Stimulated activated CD8-positive, alpha-beta memory T cell treated with anti-CD3 and anti-CD28 coated beads, Interleukin-7, amount 100 ng/mL, for 48 hours (primary cell): Measurements from ENCODE around the gene MLN.

Experiments used
- DNase-seq, 2 donors: peaks; one replicate each; pipeline ENCODE4 v3.0.0-alpha.2; 2020; ENCODE audit warnings: low read depth in 1 of 2; ENCODE audit errors: extremely low read depth in 1 of 2

The MLN gene

GRCh38 chr6:33757113-33757512 is 46.7 kb downstream of the MLN start:
- no peak for DNase-seq

GRCh38 chr6:33756211-33756954 is 47.4 kb downstream of the MLN start:
- DNase-seq = no peak

DNA sequence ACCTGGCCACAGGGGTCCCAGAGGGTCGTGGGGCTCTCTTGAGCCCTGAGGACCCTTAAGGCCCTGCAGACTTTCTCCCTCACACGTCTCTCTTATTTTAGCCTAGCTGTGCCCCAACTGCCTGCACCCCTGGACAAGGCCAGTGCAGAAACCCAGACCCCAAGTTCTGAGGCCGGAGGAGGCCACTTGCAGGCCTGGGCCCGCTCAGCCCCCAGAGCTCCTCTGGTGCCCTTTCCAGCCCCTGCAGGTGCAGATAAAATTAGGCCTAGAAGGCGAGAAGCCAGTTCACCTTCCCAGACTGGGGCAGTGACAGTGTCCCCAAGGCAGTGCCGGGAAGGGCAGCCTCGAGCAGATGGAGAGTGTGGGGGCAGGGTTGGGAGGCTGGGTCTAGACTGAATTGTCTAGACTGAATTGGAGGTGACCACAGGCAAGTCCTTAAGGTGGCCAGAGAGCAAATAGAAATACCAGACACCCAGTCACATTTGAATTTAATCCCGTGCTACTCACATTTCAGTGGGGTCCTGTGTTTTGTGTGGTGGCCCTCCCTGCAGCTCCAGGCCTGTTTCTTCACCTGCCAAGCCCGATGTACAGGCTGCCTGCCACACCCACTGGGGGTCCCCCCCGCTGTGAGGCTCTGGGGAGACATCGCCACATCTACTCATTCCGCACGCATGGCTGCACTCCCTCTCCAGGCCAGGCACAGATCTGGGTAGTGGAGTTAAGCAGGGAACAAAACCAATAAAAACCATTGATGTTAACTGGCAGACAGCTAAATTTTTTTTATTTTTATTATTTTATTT is 48.5 kb downstream of the MLN start:
- no peak for DNase-seq

DNA sequence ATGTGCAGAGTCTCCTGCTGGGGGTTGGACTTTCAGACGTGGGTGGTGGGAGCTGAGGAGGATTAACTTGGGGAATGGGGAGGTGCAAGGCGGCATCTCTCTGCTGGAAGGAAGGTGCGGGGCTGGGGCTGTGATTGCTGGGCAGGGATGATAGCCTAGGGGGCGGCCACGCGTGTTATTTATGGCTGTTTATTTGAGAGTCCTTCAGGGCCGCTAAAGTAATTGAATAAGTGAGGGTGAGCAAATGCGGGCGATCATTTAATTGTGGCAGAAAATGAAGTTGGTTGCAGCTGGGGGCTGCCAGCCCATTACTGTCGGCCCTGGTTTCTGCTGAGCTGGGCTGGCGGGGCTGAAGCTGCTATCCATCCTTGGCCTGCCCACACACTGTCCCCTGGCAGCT is 49.6 kb downstream of the MLN start:
- no peak for DNase-seq

DNA sequence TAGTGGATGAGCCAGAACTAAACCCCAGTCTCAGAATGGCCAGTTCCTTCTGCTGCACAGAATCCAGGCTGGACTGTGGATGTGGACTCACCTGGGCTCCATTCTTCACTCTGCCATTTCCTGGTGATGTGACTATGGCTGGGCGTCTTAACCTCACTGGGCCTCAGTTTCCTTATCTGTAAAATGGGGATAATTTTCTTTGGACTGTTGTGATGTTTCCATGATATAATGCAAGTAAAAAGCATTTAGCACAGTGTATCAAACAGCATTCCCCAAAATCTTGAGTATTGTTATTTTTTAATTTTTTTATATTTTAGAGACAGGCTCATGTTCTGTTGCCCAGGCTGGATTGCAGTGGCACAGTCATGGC is 51.2 kb downstream of the MLN start:
- DNase-seq = no peak

DNA sequence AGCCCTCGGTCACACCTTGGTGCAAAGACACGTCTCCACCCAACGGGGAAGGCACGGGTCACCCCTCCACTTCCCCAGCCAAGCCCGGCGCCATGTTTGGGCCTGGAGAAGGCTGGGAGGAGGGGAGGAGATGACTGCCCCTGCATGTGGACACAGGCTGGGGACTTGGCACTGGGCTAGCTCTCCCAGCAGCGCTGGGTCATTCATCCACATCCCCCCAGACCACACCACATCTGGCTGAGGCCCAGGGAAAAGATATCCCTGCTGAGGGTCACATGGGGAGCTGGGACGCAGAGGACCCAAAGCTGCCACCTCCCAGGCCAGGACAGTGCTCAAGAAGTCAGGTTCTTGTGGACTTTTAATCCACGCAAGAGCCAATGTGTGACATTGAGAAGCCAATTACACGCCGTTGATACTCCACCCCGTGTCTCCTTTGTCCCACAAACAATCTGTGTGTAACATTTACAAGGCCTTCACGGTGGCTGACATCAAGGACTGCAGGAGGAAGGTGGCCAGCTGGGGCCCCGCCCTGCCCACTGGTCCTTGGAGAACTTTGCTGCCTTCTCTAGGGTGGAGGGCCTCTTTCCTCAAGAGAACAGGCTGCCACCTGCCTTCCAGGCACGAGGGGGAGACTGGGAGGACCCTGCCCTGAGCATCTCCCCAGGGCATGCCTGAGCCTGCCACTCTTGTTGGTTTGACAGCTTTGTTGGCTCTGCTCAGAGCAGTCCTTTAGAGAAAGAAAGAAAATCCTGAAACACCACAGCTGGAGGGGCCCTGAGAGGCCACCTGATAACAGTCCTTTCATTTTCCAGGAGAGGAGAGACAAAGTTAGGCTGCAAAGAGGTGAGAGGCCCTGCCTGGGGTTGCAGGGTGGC is 51.8 kb downstream of the MLN start:
- DNase-seq = no peak

- DNase-seq = no peak
Measured at GRCh38 chr6:33750244-33750991, 53.4 kb downstream of the MLN start.

DNA sequence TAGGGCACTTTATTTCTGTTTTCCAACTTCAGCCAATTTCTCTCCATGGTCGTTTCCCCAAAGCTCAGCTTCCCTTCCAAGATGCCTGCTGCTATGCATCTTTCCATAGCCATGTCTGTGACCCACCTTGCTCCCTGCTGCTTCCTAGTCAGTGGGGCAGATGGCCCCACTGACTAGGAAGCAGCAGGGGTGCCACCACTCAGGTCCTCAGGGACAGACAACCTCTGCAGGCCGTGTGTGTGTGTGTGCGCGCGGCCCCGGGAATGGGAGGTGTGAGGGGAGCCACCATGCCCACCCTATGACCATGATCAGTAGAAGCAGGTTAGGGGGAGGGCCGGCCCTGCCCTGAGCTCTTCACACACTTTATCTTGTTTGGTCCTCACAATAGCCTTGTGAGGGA is 54.4 kb downstream of the MLN start:
- DNase-seq = no peak

GRCh38 chr6:33748841-33749240 is 55.0 kb downstream of the MLN start:
- DNase-seq = no peak

DNA sequence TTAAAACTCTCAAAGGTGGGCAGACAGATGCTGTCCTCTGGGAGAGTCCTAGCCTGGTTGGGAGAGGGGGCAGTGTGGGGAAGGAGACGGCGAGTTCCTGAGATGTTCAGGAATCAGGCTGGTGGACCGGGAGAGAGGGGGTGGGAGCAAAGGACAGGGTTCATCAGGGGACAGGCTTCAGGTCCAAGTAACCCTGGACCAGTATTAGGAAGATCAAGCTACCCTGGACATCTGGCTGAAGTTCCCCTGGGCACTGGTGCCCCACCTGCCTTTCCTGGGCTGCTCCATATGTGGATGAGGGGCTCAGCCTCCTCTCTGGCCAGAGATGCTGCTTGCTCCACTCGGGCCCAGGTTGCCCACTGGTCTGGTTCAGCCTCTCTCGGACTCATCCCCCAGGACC is 56.0 kb downstream of the MLN start:
- no peak for DNase-seq

DNA sequence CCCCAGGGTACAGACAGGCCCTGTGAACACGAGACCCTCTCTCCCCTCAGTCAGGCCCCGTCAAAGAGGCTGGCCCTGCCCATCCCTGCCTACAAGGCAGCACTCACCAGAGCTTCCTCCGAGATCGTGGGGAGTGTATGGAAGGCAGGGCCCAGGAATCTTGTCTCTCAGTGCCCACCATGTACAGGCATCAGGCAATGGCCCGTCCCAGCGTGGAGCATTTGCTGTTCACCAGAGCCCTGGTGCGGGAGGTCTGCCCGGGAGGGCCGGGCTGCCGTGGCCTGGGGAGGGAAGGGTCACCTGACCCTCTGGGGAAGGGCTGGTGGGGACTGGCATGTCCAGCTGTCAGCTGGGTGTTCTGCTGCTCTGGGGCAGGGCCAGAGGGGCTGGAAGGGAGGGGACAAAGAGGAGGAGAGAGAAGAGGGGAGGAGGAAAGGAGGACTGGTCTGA is 57.1 kb downstream of the MLN start, which contains the start of gene IP6K3:
IP6K3 (minus strand) TSS at position 255 of the 450 bp plus-strand sequence. CDS start 11,429 bp downstream, outside the sequence.
- DNase-seq = no peak

DNA sequence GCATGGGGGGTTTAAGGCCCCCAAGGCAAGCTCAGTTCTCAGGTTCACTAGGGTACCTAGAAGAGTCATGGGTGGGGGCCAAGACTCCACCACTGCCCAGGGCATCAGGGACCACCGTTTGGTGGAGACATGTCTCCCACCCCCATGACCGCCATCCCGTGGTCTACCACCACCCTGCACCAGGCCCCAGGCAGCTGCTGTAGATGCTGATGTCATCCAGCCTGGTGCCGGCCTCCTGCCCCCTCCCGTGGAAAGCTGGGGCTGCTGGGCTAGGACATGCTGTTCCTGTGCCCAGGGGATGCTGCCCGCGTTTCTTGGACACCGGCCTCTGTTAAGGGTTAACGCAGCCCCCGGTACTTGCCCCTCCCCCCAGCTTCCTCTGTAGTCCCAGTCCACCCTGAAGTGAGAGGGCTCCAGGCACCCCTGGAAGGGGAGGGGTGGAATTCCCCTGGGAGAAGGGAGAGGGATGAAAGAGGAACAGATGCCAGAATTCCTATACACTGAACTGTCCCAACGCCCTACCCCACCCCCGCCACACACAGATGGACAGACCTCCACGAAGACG is 57.7 kb downstream of the MLN start:
- DNase-seq = no peak

DNA sequence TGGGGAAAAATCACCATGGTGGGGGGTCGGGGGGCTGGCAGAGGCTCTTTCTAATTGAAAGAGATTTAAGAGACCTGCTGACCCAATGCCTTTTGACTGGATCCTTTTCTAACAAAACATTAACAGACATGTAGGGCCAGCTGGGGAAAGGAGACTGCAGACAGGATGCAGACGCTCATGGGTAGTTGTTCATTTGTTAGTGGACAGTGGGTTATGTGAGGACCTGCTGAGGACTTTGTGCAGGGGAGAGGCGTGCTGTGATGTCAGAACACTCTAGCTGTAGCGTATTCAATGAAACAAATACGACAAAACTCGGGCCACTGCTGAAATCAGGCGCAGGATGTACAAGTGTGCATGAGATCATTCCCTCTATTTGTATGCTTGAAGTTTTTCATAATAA is 58.3 kb downstream of the MLN start:
- no peak for DNase-seq

DNA sequence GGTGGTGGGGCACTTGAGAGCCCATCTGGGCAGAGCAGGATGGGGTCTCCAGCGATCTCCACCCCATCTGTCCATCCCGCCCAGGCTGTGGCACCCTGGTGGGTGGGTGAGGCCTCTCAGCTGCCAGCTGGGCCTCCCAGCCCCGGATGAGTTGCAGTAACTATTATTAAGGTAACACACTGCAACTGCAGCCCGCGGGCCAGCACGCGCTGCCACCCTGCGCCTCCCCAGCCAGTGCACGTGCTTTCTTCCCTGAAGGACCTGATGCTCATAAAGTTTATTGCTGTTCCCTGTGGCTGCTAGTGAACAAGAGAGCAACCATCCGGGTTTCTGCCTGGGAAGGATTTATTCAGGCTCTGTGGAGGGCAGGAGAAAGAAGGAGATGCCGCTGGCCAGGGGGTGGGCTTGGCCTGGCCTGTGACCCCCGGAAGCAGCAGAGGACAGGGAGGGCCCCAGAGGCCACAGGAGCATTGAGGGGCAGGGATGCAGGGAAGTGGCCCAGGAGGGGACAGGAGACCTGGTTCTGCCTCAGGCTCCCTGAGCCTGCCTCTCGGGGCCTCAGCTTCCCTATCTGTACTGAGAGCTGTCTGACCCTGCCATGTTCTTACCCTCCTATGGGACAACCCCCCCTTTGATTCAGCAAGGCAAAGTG is 58.8 kb downstream of the MLN start:
- DNase-seq = no peak
